Measurements from ENCODE around the gene CYP17A1. TPM values are rescaled to one million over a fixed set of nuclear protein-coding genes. Genes with fewer than 3 reads are reported as not detected.
"Not testable (repeated sequence)": the region's sequence is repeated elsewhere in the genome, so short reads cannot be mapped to it uniquely, and the experiment has no call there.

Gene CYP17A1
- polyA plus RNA-seq, 1 of the 3 experiments (the other 2 are of a cell fraction): not detected

DNA sequence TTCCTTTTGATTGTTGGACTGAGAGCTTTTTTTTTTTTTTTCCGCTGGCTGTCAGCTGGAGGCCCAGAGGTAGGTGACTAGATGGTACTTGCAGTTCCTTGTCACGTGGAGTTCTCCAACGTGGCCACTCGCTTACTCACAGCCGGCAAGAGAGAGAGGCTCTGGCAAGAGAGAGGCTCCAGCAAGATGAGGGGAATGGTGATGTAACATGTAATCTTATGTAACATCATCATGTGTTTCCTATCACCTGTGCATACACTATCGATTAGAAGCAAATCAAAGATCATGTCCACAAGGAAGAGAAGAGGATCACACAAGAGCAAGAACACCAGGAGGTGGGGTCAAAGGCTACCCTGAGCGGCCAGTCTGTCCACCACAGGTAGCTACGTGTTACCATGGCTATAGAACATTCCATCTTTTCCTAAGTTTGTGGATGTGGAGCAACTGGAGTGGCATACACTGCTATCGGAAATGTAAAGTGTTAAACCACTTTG is 12.9 kb upstream of the CYP17A1 start (continued):
- no peak for TF ChIP-seq ZBTB33 (IDR thresholded peaks at IDR 0.05; ENCODE audit: borderline replicate concordance, low read depth)

- no peak overlapping the region for H3K27ac ChIP-seq (ENCODE audit: low read depth in 2 of 2, low read length in 1 of 2)
- H3F3A ChIP-seq (replicated peaks; ENCODE audit: insufficient read depth): no peaks in the 10 kb centered on the region
- no peak overlapping the region for H2AFZ ChIP-seq (ENCODE audit: low read depth)
- H4K20me1 ChIP-seq (ENCODE audit: insufficient read depth): no peaks in the 10 kb centered on the region
- H3K9ac ChIP-seq: no peak overlapping the region
- no peaks in the 10 kb centered on the region for H3K9me2 ChIP-seq
- no peak overlapping the region for H3K4me3 ChIP-seq (ENCODE audit: low read depth in 2 of 2, low read length in 1 of 2)
- no peak overlapping the region for H3K4me2 ChIP-seq
- H3K9me3 ChIP-seq: no peaks in the 10 kb centered on the region
- no peaks in the 10 kb centered on the region for H3K79me2 ChIP-seq (ENCODE audit: insufficient read depth)
- H3K27me3 ChIP-seq (ENCODE audit: insufficient read depth): no peaks in the 10 kb centered on the region
- ChIA-PET CTCF (interaction anchor here (3.1 kb wide), 1 partner anchor 10 kb away, joined by 14 read pairs; no protein-coding TSS in a partner anchor), POLR2A (no interaction called here)
- no peak for DNase-seq
- H3K36me3 ChIP-seq (replicated peaks in 1 of 2; ENCODE audit: control insufficient read depth in 1 of 2, insufficient read depth in 2 of 2, low read length in 1 of 2): no peaks in the 10 kb centered on the region
- H3K4me1 ChIP-seq (ENCODE audit: control insufficient read depth in 1 of 2, insufficient read depth in 2 of 2, low read depth in 1 of 2, low read length in 1 of 2): no peaks in the 10 kb centered on the region
- 31% methylated on average over 5 of the region's 9 CpGs for WGBS (ENCODE audit: low lambda C conversion rate)
- TF ChIP-seq EZH2phosphoT487 (IDR thresholded peaks at IDR 0.05; ENCODE audit: borderline replicate concordance, low read depth): no peak
- no peak for TF ChIP-seq YY1 (IDR thresholded peaks at IDR 0.05; ENCODE audit: low read depth)
- no peak for TF ChIP-seq POLR2AphosphoS5 (IDR thresholded peaks at IDR 0.05; ENCODE audit: low read depth, low read length)
- TF ChIP-seq MXI1 (IDR thresholded peaks at IDR 0.05; ENCODE audit: low read depth, low read length): no peak
- no peak for TF ChIP-seq NRF1 (IDR thresholded peaks at IDR 0.05; ENCODE audit: low read depth, low read length)
- no peak for TF ChIP-seq NFIC (IDR thresholded peaks at IDR 0.05; ENCODE audit: borderline replicate concordance)
- TF ChIP-seq JUND (IDR thresholded peaks at IDR 0.05): no peak
- no peak for TF ChIP-seq GABPA (IDR thresholded peaks at IDR 0.05; ENCODE audit: low read depth)
- TF ChIP-seq RFX5 (IDR thresholded peaks at IDR 0.05; ENCODE audit: low read length): no peak
- TF ChIP-seq FOXJ3 (CRISPR knock-in tag; IDR thresholded peaks at IDR 0.05): no peak
- TF ChIP-seq EP300 (IDR thresholded peaks at IDR 0.05; ENCODE audit: borderline replicate concordance in 1 of 2, low read depth in 1 of 2, low read length in 1 of 2): no peak
- TF ChIP-seq RCOR1 (IDR thresholded peaks at IDR 0.05; ENCODE audit: low read length): no peak
- TF ChIP-seq TAF1 (IDR thresholded peaks at IDR 0.05; ENCODE audit: borderline replicate concordance, low read depth, low read length): no peak
Measured at GRCh38 chr10:102845352-102845902, 8.2 kb upstream of the CYP17A1 start.

DNA sequence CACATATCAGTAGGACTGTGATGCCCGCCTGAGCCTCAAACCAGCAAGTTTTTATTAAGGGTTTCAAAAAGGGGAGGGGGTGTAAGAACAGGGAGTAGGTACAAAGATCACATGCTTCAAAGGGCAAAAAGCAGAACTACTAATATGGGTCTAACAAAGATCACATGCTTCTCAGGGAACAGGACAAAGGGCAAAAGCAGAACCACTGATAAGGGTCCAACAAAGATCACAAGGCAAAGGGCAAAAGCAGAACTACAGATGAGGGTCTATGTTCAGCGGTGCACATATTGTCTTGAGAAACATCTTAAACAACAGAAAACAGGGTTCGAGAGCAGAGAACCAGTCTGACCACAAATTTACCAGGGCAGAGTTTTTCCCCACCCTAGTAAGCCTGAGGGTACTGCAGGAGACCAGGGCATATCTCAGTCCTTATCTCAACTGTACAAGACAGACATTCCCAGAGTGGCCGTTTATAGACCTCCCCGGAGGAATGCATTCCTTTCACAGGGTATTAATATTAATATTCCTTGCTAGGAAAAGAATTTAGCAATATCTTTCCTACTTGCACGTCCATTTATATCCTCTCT is 7.1 kb upstream of the CYP17A1 start:
- H3K27me3 ChIP-seq (ENCODE audit: insufficient read depth); H3K9me2 ChIP-seq; H3K9ac ChIP-seq; H2AFZ ChIP-seq (ENCODE audit: low read depth); H3K4me2 ChIP-seq; H3K27ac ChIP-seq (ENCODE audit: low read depth in 2 of 2, low read length in 1 of 2); DNase-seq; H3F3A ChIP-seq (replicated peaks; ENCODE audit: insufficient read depth); POLR2A ChIA-PET; H3K4me3 ChIP-seq (ENCODE audit: low read depth in 2 of 2, low read length in 1 of 2); H3K79me2 ChIP-seq (ENCODE audit: insufficient read depth); H3K4me1 ChIP-seq (ENCODE audit: control insufficient read depth in 1 of 2, insufficient read depth in 2 of 2, low read depth in 1 of 2, low read length in 1 of 2); H3K9me3 ChIP-seq; H4K20me1 ChIP-seq (ENCODE audit: insufficient read depth); H3K36me3 ChIP-seq (replicated peaks in 1 of 2; ENCODE audit: control insufficient read depth in 1 of 2, insufficient read depth in 2 of 2, low read length in 1 of 2): not testable (repeated sequence)
- 63% methylated on average over 6 of the region's 6 CpGs for WGBS (ENCODE audit: low lambda C conversion rate)
- CTCF ChIA-PET: interaction anchor here (1.4 kb wide), 1 partner anchor 9 kb away, joined by 4 read pairs; no protein-coding TSS in a partner anchor

GRCh38 chr10:102843139-102843538 is 5.9 kb upstream of the CYP17A1 start:
- whole genome bisulfite sequencing (ENCODE audit: low lambda C conversion rate): 51% methylated on average over 8 of the region's 8 CpGs
- H3K27me3 ChIP-seq (ENCODE audit: insufficient read depth); H3K9me2 ChIP-seq; H3K4me3 ChIP-seq (ENCODE audit: low read depth in 2 of 2, low read length in 1 of 2); POLR2A ChIA-PET; H3K4me1 ChIP-seq (ENCODE audit: control insufficient read depth in 1 of 2, insufficient read depth in 2 of 2, low read depth in 1 of 2, low read length in 1 of 2); H3K9ac ChIP-seq; DNase-seq; H3K36me3 ChIP-seq (replicated peaks in 1 of 2; ENCODE audit: control insufficient read depth in 1 of 2, insufficient read depth in 2 of 2, low read length in 1 of 2); H3K9me3 ChIP-seq; H2AFZ ChIP-seq (ENCODE audit: low read depth); H3F3A ChIP-seq (replicated peaks; ENCODE audit: insufficient read depth); H4K20me1 ChIP-seq (ENCODE audit: insufficient read depth); H3K79me2 ChIP-seq (ENCODE audit: insufficient read depth); H3K4me2 ChIP-seq; H3K27ac ChIP-seq (ENCODE audit: low read depth in 2 of 2, low read length in 1 of 2): not testable (repeated sequence)
- CTCF ChIA-PET: interaction anchor here (0.6 kb wide), 1 partner anchor 22 kb away, joined by 3 read pairs; no protein-coding TSS in a partner anchor

Measured in SK-N-SH (cell line).